Measurements from ENCODE around the gene IKZF2.

DNA sequence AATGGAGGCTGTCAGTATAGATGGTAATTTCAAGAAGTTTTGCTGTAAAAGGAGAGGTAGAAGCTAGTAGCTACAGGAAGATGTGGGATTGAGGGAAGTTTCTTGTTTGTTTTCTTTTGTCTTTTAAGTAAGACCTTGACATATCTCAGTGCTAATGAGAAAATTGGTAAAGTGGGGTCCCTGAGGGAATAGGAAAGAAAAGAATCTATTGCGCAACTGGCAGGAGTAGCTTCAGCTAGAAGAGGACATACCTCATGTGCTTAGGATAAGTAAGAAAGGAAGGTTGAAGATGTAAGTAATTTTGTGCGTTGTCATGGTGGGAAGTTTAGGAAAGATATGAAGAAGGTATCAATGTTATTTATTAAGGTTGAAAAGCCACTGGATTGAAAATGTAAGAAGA is 8.4 kb upstream of the IKZF2 start:
- TF ChIP-seq POLR2A (IDR thresholded peaks at IDR 0.05; ENCODE audit: low read length), result no peak
- no peak for TF ChIP-seq GATA1 (IDR thresholded peaks at IDR 0.05; ENCODE audit: low read depth, low read length)

Measured in erythroblast (primary cell).